ENCODE measurements around the gene OR52N2.

Gene OR52N2

GRCh38 chr11:5808500-5809121 lies at the start of gene OR52N2:
Gene OR52N2, plus strand, starts transcription at chr11:5808924. Its CDS starts 11,412 bp downstream, at chr11:5820336.
- peak; percentile 35 for DNase-seq (ENCODE audit: low read depth)

GRCh38 chr11:5767056-5767455 lies 41.7 kb upstream of the OR52N2 start:
- DNase-seq (ENCODE audit: low read depth) = no peak

GRCh38 chr11:5783255-5783654 lies 25.5 kb upstream of the OR52N2 start, which contains the start of gene OR52N5:
Gene OR52N5, minus strand, starts transcription at chr11:5783355. Its CDS starts 4,721 bp downstream, at chr11:5778634.
- DNase-seq (ENCODE audit: low read depth) = no peak

GRCh38 chr11:5791165-5791564 lies 17.6 kb upstream of the OR52N2 start, which contains the start of gene OR52N1:
Gene OR52N1, minus strand, starts transcription at chr11:5791265. Its CDS starts 2,449 bp downstream, at chr11:5788816.
- no peak for DNase-seq (ENCODE audit: low read depth)

GRCh38 chr11:5796541-5796940 lies 12.2 kb upstream of the OR52N2 start:
- DNase-seq (ENCODE audit: low read depth) = no peak

GRCh38 chr11:5803982-5804381 lies 4.7 kb upstream of the OR52N2 start:
- DNase-seq (ENCODE audit: low read depth) = no peak

GRCh38 chr11:5807580-5807979 lies 1.1 kb upstream of the OR52N2 start:
- DNase-seq (ENCODE audit: low read depth) = no peak

- DNase-seq (ENCODE audit: low read depth) = no peak
Measured at GRCh38 chr11:5809122-5809519, 397 bp downstream of the OR52N2 start.

GRCh38 chr11:5809905-5810795 lies 1.4 kb downstream of the OR52N2 start:
- no peak for DNase-seq (ENCODE audit: low read depth)

- no peak for DNase-seq (ENCODE audit: low read depth)
Measured at GRCh38 chr11:5815534-5815933, 6.8 kb downstream of the OR52N2 start.

- DNase-seq (ENCODE audit: low read depth) = no peak
Measured at GRCh38 chr11:5818245-5818886, 9.6 kb downstream of the OR52N2 start.

GRCh38 chr11:5831196-5831829 lies 22.6 kb downstream of the OR52N2 start:
- no peak for DNase-seq (ENCODE audit: low read depth)

- no peak for DNase-seq (ENCODE audit: low read depth)
Measured at GRCh38 chr11:5833446-5833845, 24.7 kb downstream of the OR52N2 start.

- DNase-seq (ENCODE audit: low read depth) = no peak
Measured at GRCh38 chr11:5837695-5838094, 29.0 kb downstream of the OR52N2 start.

GRCh38 chr11:5841797-5842196 lies 33.1 kb downstream of the OR52N2 start, which contains the start of gene OR52E6:
Gene OR52E6, minus strand, starts transcription at chr11:5841897. Its CDS starts 0 bp downstream, at chr11:5841897.
- DNase-seq (ENCODE audit: low read depth) = no peak

GRCh38 chr11:5846701-5847100 lies 38.0 kb downstream of the OR52N2 start:
- no peak for DNase-seq (ENCODE audit: low read depth)

GRCh38 chr11:5847711-5848110 lies 39.0 kb downstream of the OR52N2 start:
- no peak for DNase-seq (ENCODE audit: low read depth)

GRCh38 chr11:5851002-5851401 lies 42.3 kb downstream of the OR52N2 start:
- DNase-seq (ENCODE audit: low read depth) = no peak

- DNase-seq (ENCODE audit: low read depth) = no peak
Measured at GRCh38 chr11:5857590-5857989, 48.9 kb downstream of the OR52N2 start, which contains the start of gene OR52E8. Gene OR52E8, minus strand, starts transcription at chr11:5857690. Its CDS starts 0 bp downstream, at chr11:5857690.

GRCh38 chr11:5865826-5866225 lies 57.1 kb downstream of the OR52N2 start:
- no peak for DNase-seq (ENCODE audit: low read depth)

Measured in stimulated activated CD8-positive, alpha-beta memory T cell treated with anti-CD3 and anti-CD28 coated beads, Interleukin-15, amount 100 ng/mL, for 24 hours (primary cell).